RWPE1 (cell line): ENCODE data around the gene PPM1B.
"Not testable (repeated sequence)": the region's sequence is repeated elsewhere in the genome, so short reads cannot be mapped to it uniquely, and the experiment has no call there.

Experiments
- CTCF ChIA-PET: fragments of 350-600 bp; sonication (Branson Sonifier 250); formaldehyde crosslinking; extraction: SDS; loops from one replicate; lab custom pipeline; 2021; lab: Yijun Ruan, JAX
- POLR2A ChIA-PET: fragments of 400-600 bp; formaldehyde crosslinking; extraction: SDS; loops from one replicate; lab custom pipeline; 2020; ENCODE audit warnings: antibody characterized with exemption; ENCODE audit not compliant: low non-redundant PET; lab: Yijun Ruan, JAX
- DNase-seq: peaks from one replicate; pipeline ENCODE4 v3.0.0; 2012; ENCODE audit warnings: low spot score
- H3K27ac ChIP-seq: fragments of 450-650 bp; 2 replicates; pipeline ENCODE4 v1.5.1; 2017
- TF ChIP-seq, protein P1 (sequence below): fragments of 450-650 bp; conservative IDR thresholded peaks from 2 replicates; pipeline ENCODE4 v1.5.1; 2017; ENCODE audit warnings: low read depth, mild to moderate bottlenecking

PPM1B gene

DNA sequence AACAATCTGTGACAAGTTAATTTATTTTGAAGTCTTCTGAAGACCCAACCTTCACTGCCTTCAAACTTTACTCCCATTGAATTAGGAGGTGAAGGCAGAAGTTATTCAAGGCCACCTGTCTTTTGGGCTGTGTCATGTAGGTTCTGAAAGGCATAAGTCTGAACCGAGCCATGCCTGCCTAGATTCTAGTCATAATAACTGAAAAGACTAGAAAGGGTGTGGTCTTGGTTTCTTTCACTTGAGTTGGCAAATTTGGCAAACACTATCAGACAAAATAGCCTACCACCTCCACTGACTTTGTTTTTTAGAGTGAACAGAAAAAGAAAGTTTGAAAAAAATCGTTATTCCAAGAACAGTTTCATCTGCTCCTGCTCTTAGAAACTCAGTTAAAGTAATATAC is 38.4 kb downstream of the PPM1B start:
- POLR2A ChIA-PET: no interaction called here
- TF ChIP-seq, protein P1, sequence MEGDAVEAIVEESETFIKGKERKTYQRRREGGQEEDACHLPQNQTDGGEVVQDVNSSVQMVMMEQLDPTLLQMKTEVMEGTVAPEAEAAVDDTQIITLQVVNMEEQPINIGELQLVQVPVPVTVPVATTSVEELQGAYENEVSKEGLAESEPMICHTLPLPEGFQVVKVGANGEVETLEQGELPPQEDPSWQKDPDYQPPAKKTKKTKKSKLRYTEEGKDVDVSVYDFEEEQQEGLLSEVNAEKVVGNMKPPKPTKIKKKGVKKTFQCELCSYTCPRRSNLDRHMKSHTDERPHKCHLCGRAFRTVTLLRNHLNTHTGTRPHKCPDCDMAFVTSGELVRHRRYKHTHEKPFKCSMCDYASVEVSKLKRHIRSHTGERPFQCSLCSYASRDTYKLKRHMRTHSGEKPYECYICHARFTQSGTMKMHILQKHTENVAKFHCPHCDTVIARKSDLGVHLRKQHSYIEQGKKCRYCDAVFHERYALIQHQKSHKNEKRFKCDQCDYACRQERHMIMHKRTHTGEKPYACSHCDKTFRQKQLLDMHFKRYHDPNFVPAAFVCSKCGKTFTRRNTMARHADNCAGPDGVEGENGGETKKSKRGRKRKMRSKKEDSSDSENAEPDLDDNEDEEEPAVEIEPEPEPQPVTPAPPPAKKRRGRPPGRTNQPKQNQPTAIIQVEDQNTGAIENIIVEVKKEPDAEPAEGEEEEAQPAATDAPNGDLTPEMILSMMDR: no peak
- H3K27ac ChIP-seq: no peak overlapping the region
- DNase-seq: no peak
- CTCF ChIA-PET: no interaction called here

DNA sequence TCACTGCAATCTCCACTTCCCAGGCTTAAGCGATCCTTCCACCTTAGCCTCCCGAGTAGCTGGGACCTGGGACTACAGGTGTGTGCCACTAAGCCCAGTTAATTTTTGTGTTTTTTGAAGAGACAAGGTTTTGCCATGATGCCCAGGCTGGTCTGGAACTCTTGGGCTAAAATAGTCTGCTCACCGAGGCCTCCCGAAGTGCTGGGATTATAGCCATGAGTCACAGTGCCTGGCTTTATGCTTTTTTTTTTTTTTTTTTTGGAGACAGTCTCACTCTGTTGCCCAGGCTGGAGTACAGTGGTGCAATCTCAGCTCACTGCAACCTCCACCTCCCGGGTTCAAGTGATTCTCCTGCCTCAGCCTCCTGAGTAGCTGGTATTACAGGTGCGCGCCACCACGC is 39.0 kb downstream of the PPM1B start:
- H3K27ac ChIP-seq, DNase-seq, POLR2A ChIA-PET: not testable (repeated sequence)
- CTCF ChIA-PET: interaction anchor here (0.6 kb wide), 1 partner anchor 18 kb away, joined by 3 read pairs; no protein-coding TSS in a partner anchor

DNA sequence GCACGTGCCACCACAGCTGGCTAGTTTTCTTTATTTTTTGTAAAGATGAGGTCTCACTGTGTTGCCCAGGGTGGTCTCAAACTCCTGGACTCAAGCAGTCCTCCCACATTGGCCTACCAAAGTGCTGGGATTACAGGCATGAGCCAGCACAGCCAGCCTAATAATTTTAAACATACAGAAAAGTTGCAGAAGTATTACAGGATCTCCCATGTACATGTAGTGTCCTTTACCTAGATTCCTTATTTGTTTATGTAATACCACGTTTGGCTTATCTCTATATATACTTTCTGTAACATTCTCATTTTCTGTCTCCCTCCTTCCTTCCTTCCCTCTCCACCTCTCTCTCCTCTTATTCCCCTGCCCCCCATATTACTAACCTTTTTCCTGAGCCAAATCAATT is 41.7 kb downstream of the PPM1B start:
- DNase-seq: no peak
- ChIA-PET POLR2A (no interaction called here), CTCF (no interaction called here)
- no peak overlapping the region for H3K27ac ChIP-seq
- TF ChIP-seq, protein P1: no peak

DNA sequence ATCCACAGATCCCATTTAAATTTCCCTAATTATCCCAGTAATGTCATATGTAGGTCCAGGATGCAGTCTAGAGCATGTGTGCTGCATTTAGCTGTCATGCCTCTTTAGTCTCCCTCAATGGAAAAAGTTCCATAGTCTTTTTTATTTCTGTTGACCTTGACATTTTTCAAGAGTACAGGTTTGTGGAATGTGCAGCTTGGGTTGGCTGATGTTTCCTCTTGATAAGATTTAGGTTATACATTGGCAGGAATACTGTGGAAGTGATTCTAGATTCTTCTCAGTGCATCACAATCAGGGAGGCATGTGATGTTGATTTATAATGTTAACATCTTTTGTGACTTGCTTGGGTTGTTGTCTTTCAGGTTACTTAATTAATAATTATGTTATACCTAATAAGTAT is 42.5 kb downstream of the PPM1B start:
- DNase-seq: no peak
- H3K27ac ChIP-seq: no peak overlapping the region
- ChIA-PET CTCF (no interaction called here), POLR2A (no interaction called here)
- TF ChIP-seq, protein P1: no peak

DNA sequence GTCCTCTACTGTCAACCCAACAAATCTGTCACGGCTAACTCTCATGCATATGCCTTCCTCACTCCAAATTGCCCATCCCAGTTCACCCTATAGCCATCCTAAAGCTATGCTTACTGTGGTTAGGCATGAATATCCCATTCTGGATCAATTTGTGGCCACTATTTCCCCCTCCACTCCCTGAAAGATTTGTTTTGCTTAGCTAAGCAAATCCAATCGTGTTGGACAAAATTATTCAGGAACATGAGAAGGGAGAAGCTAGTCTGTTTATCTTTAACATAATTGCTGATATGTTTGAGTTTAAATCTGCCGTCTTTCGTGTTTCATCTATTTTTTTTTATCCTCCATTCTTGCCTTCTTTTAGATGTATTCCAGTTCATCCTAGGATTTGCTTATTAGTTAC is 43.6 kb downstream of the PPM1B start:
- ChIA-PET CTCF (interaction anchor here (0.5 to 0.7 kb wide), 2 partner anchors 37 to 360 kb away, joined by 3 to 5 read pairs; no protein-coding TSS in a partner anchor), POLR2A (no interaction called here)
- no peak for DNase-seq
- no peak overlapping the region for H3K27ac ChIP-seq
- TF ChIP-seq, protein P1: no peak

DNA sequence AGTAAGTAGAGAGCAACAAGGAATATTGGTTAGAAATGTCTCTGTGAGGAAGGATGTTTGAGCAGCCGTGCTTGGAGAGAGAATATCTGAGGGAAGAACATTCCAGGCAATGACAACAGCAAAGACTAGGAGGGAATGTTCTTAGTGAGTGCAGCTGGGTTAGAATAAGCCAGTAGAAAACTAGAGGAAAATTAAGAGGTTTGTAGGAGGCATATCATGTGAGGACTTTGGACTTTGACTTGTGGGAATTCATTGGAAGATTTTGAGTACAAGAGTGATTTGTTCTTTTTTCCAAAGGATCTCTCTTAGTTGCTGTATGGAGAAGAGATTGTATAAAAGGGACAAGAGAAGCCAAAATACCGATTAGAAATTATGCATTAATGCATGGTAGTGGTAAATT is 47.2 kb downstream of the PPM1B start:
- no peak overlapping the region for H3K27ac ChIP-seq
- ChIA-PET CTCF (no interaction called here), POLR2A (no interaction called here)
- TF ChIP-seq, protein P1: no peak
- DNase-seq: no peak

DNA sequence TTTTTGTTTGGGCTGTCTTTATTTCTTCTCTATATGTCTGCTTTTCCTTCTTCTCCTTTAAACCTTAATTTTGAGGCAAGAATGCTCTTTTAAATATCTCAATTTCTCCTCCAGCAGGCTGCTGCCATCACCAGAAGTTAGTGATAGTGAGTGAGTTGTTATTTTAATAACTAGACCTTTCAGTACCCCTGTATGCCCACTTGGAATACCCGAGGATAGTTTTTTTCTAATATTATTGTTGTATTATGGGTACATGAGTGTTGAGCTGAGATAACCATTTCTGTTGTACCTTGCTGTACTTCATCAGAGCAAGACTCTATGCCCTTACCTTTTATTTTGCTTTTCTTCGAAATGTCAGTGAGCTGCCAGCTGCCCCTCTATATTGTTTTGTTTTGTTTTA is 50.1 kb downstream of the PPM1B start:
- ChIA-PET POLR2A (no interaction called here), CTCF (no interaction called here)

More for the DNA sequence above, 50.1 kb downstream of the PPM1B start:
- TF ChIP-seq, protein P1: no peak
- no peak for DNase-seq
- no peak overlapping the region for H3K27ac ChIP-seq
